Measurements from ENCODE around the gene ZNF709.
"Not testable (repeated sequence)": the region's sequence is repeated elsewhere in the genome, so short reads cannot be mapped to it uniquely, and the experiment has no call there.

Gene ZNF709

GRCh38 chr19:12464769-12465168, 19.8 kb downstream of the ZNF709 start:
- Histone ChIP-seq H3K36me3 (ENCODE audit: control insufficient read depth, insufficient read depth, low read length) (peaks cover 16% of the 10 kb centered on the region), H2AFZ (no peak overlapping the region), H3K79me2 (peaks cover 5% of the 10 kb centered on the region), H3K4me3 (ENCODE audit: low read depth, low read length) (no peak overlapping the region), H3K4me1 (no peaks in the 10 kb centered on the region), H3K27me3 (ENCODE audit: control insufficient read depth, insufficient read depth, low read length) (no peaks in the 10 kb centered on the region), H3K9me3 (ENCODE audit: control insufficient read depth, low read length) (peaks cover 19% of the 10 kb centered on the region), H3K27ac (no peak overlapping the region), H3K9ac (no peak overlapping the region), H3K4me2 (ENCODE audit: low read length) (no peak overlapping the region)
- no peak for TF ChIP-seq CTCF (IDR thresholded peaks at IDR 0.05)

GRCh38 chr19:12464139-12464538, 20.5 kb downstream of the ZNF709 start:
- not testable (repeated sequence) for H3K9ac ChIP-seq; H3K4me2 ChIP-seq (ENCODE audit: low read length); H3K4me1 ChIP-seq; H3K27ac ChIP-seq; H3K27me3 ChIP-seq (ENCODE audit: control insufficient read depth, insufficient read depth, low read length); H2AFZ ChIP-seq; H3K79me2 ChIP-seq; H3K4me3 ChIP-seq (ENCODE audit: low read depth, low read length)
- H3K9me3 ChIP-seq (ENCODE audit: control insufficient read depth, low read length): peaks cover 19% of the 10 kb centered on the region
- H3K36me3 ChIP-seq (ENCODE audit: control insufficient read depth, insufficient read depth, low read length): peaks cover 15% of the 10 kb centered on the region

GRCh38 chr19:12453495-12453894, 31.1 kb downstream of the ZNF709 start:
- no peak overlapping the region for H3K9ac ChIP-seq
- H3K79me2 ChIP-seq: no peaks in the 10 kb centered on the region
- H3K36me3 ChIP-seq (ENCODE audit: control insufficient read depth, insufficient read depth, low read length): no peaks in the 10 kb centered on the region
- no peak overlapping the region for H3K4me3 ChIP-seq (ENCODE audit: low read depth, low read length)
- H3K27me3 ChIP-seq (ENCODE audit: control insufficient read depth, insufficient read depth, low read length): no peaks in the 10 kb centered on the region
- H3K27ac ChIP-seq: no peak overlapping the region
- H3K9me3 ChIP-seq (ENCODE audit: control insufficient read depth, low read length): no peaks in the 10 kb centered on the region
- H2AFZ ChIP-seq: no peak overlapping the region
- H3K4me2 ChIP-seq (ENCODE audit: low read length): no peak overlapping the region
- no peak for TF ChIP-seq CTCF (IDR thresholded peaks at IDR 0.05)
- no peaks in the 10 kb centered on the region for H3K4me1 ChIP-seq

GRCh38 chr19:12450844-12451243, 33.8 kb downstream of the ZNF709 start:
- Histone ChIP-seq H3K9me3 (ENCODE audit: control insufficient read depth, low read length) (no peaks in the 10 kb centered on the region), H3K27me3 (ENCODE audit: control insufficient read depth, insufficient read depth, low read length) (no peaks in the 10 kb centered on the region), H3K9ac (no peak overlapping the region), H3K4me1 (no peaks in the 10 kb centered on the region), H3K4me2 (ENCODE audit: low read length) (no peak overlapping the region), H2AFZ (no peak overlapping the region), H3K79me2 (no peaks in the 10 kb centered on the region), H3K36me3 (ENCODE audit: control insufficient read depth, insufficient read depth, low read length) (no peaks in the 10 kb centered on the region), H3K27ac (no peak overlapping the region), H3K4me3 (ENCODE audit: low read depth, low read length) (no peak overlapping the region)
- no peak for TF ChIP-seq CTCF (IDR thresholded peaks at IDR 0.05)

- no peak overlapping the region for H3K27ac ChIP-seq
- H2AFZ ChIP-seq: no peak overlapping the region
- no peak overlapping the region for H3K4me2 ChIP-seq (ENCODE audit: low read length)
- TF ChIP-seq CTCF (IDR thresholded peaks at IDR 0.05): no peak
- no peaks in the 10 kb centered on the region for H3K27me3 ChIP-seq (ENCODE audit: control insufficient read depth, insufficient read depth, low read length)
- H3K4me1 ChIP-seq: no peaks in the 10 kb centered on the region
- no peaks in the 10 kb centered on the region for H3K9me3 ChIP-seq (ENCODE audit: control insufficient read depth, low read length)
- no peak overlapping the region for H3K9ac ChIP-seq
- H3K36me3 ChIP-seq (ENCODE audit: control insufficient read depth, insufficient read depth, low read length): no peaks in the 10 kb centered on the region
- no peaks in the 10 kb centered on the region for H3K79me2 ChIP-seq
- H3K4me3 ChIP-seq (ENCODE audit: low read depth, low read length): no peak overlapping the region
These were observed 35.8 kb downstream of the ZNF709 start for GRCh38 chr19:12448808-12449207.

Measured in parathyroid adenoma (tissue), 2 donors.